Mucosa of rectum (tissue), 2 donors: ENCODE results near the gene ZNF836.

Source experiments
- H3K27ac ChIP-seq, 2 donors: one replicate each; pipeline ENCODE4 v1.7.0; 2013; ENCODE audit warnings: inconsistent platforms in 2 of 2, low read depth in 2 of 2, low read length in 2 of 2
- H3K27me3 ChIP-seq, 2 donors: one replicate each; pipeline ENCODE4 v1.7.0; 2013; ENCODE audit warnings: low read length in 2 of 2; ENCODE audit not compliant: control insufficient read depth in 2 of 2, insufficient read depth in 2 of 2
- H3K36me3 ChIP-seq, 2 donors: one replicate each; pipeline ENCODE4 v1.7.0; 2013; ENCODE audit warnings: low read length in 2 of 2; ENCODE audit not compliant: control insufficient read depth in 2 of 2, insufficient read depth in 2 of 2
- H3K4me1 ChIP-seq, 2 donors: one replicate each; pipeline ENCODE4 v1.7.0; 2013; ENCODE audit warnings: low read length in 2 of 2, mild to moderate bottlenecking in 1 of 2; ENCODE audit not compliant: control insufficient read depth in 2 of 2, insufficient read depth in 2 of 2
- H3K4me3 ChIP-seq, 2 donors: one replicate each; pipeline ENCODE4 v1.7.0; 2013; ENCODE audit warnings: low read length in 2 of 2
- H3K9ac ChIP-seq, 2 donors: one replicate each; pipeline ENCODE4 v1.7.0; 2013; ENCODE audit warnings: low read length in 2 of 2, low read depth in 1 of 2, mild to moderate bottlenecking in 1 of 2
- H3K9me3 ChIP-seq, 2 donors: one replicate each; pipeline ENCODE4 v1.7.0; 2013; ENCODE audit warnings: low read length in 2 of 2; ENCODE audit not compliant: control insufficient read depth in 2 of 2
- donor health status: healthy.
- donor health status: Normal muscosa, but diverticular disease.

The ZNF836 gene

DNA sequence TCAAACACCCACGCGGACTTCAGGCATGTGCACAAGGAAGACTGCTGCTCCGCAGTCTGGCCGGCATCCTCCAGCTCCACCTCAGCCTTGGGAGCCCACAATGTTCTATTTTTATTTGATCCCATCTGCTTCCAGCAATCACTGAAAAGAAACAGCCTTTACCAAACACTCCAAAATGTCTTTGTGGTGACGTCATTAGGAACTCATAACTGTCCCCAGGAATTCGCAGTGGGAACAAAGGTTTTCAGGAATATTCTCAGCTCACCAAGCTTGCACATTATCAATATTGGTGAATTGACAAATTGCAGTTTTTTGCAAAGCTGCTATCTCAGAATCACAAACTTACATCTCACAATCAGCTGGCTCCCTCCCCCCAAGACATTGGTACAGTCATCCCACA lies 60.6 kb downstream of the ZNF836 start:
- Histone ChIP-seq H3K4me3 (no peak overlapping the region), H3K4me1 (no peaks in the 10 kb centered on the region), H3K9me3 (peaks cover 61 to 63% of the 10 kb centered on the region in 2 donors), H3K27ac (no peak overlapping the region), H3K36me3 (peaks cover 4 to 7% of the 10 kb centered on the region in 2 donors), H3K27me3 (no peaks in the 10 kb centered on the region), H3K9ac (no peak overlapping the region)
